ENCODE data around the gene ZNF526. TPM values are rescaled to one million over a fixed set of nuclear protein-coding genes. Genes with fewer than 3 reads are reported as not detected.

ZNF526 gene
- total and polyA plus RNA-seq, 2 donors (not counting 1 experiment from before 2014, with no cell fraction given) = 4.9 to 21.3 TPM

DNA sequence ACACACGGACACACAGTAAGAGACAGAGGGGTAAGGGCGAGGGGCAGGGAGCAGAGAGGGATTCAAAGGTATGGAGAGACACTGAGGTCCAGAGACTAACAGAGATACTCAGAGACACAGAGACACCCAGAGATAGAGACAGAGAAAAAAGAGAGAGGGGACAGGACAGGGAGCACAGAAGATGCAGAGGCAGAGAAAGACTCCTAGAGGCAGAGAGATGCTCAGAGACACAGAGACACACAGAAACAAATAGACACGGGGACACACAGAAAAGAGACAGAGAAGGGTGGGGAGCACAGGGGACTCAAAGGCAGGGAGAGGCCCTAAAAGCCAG is 42.5 kb upstream of the ZNF526 start:
- ChIA-PET POLR2A (interaction anchor here (1.4 kb wide), 1 partner anchor 63 kb away, joined by 4 read pairs; no protein-coding TSS in a partner anchor), CTCF (interaction anchor here (0.7 to 3.2 kb wide), 7 partner anchors 8 to 246 kb away, joined by 3 to 32 read pairs (median 7); partner anchors contain the start of gene POU2F2)
- peaks cover 20% of the 10 kb centered on the region for H3K27me3 Mint-ChIP-seq
- ATAC-seq (ENCODE audit: low read depth) (no peak), DNase-seq (no peak)
- no peak overlapping the region for H3K9ac ChIP-seq (ENCODE audit: low read length)
- no peaks in the 10 kb centered on the region for H3K9me3 ChIP-seq (ENCODE audit: control extremely low read depth in 1 of 3, control insufficient read depth in 2 of 3, insufficient read depth in 1 of 3, low read length in 2 of 3)
- peaks cover 40% of the 10 kb centered on the region for H4K20me1 ChIP-seq (ENCODE audit: control insufficient read depth, insufficient read depth, low read length, poor library complexity, severe bottlenecking)
- intact Hi-C loops (cut with micrococcal nuclease) = loop anchor here (2.0 kb wide), 2 partner anchors 39 to 65 kb away; partner anchors contain the start of genes DEDD2 and GSK3A
- TF ChIP-seq, protein P1, sequence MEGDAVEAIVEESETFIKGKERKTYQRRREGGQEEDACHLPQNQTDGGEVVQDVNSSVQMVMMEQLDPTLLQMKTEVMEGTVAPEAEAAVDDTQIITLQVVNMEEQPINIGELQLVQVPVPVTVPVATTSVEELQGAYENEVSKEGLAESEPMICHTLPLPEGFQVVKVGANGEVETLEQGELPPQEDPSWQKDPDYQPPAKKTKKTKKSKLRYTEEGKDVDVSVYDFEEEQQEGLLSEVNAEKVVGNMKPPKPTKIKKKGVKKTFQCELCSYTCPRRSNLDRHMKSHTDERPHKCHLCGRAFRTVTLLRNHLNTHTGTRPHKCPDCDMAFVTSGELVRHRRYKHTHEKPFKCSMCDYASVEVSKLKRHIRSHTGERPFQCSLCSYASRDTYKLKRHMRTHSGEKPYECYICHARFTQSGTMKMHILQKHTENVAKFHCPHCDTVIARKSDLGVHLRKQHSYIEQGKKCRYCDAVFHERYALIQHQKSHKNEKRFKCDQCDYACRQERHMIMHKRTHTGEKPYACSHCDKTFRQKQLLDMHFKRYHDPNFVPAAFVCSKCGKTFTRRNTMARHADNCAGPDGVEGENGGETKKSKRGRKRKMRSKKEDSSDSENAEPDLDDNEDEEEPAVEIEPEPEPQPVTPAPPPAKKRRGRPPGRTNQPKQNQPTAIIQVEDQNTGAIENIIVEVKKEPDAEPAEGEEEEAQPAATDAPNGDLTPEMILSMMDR (IDR thresholded peaks at IDR 0.05) = no peak
- WGBS (ENCODE audit: insufficient coverage) = 33% methylated on average over 3 of the region's 3 CpGs
- no peaks in the 10 kb centered on the region for H3K36me3 ChIP-seq (replicated peaks in 1 of 2; ENCODE audit: control extremely low read depth in 1 of 2, control insufficient read depth in 1 of 2, extremely low read depth in 1 of 2, insufficient read depth in 2 of 2, low read length in 1 of 2)
- no peaks in the 10 kb centered on the region for H3K9me3 Mint-ChIP-seq (ENCODE audit: insufficient read depth)
- peaks cover 31 to 55% of the 10 kb centered on the region in 2 donors for H3K4me1 ChIP-seq (ENCODE audit: control insufficient read depth in 2 of 2, insufficient read depth in 2 of 2, low read length in 2 of 2)
- peak overlapping the region in 2 of 5 experiments; percentile 22 to 54 for H3K4me3 ChIP-seq (ENCODE audit: control extremely low read depth in 1 of 5, extremely low read depth in 1 of 5, insufficient read depth in 1 of 5, low read depth in 2 of 5, low read length in 4 of 5)
- H3K27me3 ChIP-seq (replicated peaks in 1 of 4; ENCODE audit: control extremely low read depth in 1 of 4, control insufficient read depth in 3 of 4, insufficient read depth in 4 of 4, low read length in 3 of 4) = peaks cover 0 to 49% (median 39%) of the 10 kb centered on the region in 4 experiments
- no peak overlapping the region for H3K4me3 Mint-ChIP-seq
- H3K27ac ChIP-seq (ENCODE audit: low read length in 2 of 2) = no peak overlapping the region
- H3K4me1 Mint-ChIP-seq = peaks cover 20% of the 10 kb centered on the region
- H3K79me2 ChIP-seq (ENCODE audit: control insufficient read depth, insufficient read depth, low read length) = peaks cover 26% of the 10 kb centered on the region
- peak overlapping the region; percentile 98 for H3K4me2 ChIP-seq (replicated peaks; ENCODE audit: low read depth, low read length, poor library complexity, severe bottlenecking)
- no peak overlapping the region for H2AFZ ChIP-seq (ENCODE audit: insufficient read depth, low read depth, low read length, poor library complexity, severe bottlenecking)
- H3K27ac Mint-ChIP-seq = no peak overlapping the region

GRCh38 chr19:42178791-42179674 is 41.1 kb upstream of the ZNF526 start:
- peaks cover 40% of the 10 kb centered on the region for H4K20me1 ChIP-seq (ENCODE audit: control insufficient read depth, insufficient read depth, low read length, poor library complexity, severe bottlenecking)
- ChIA-PET CTCF (interaction anchor here (10.8 kb wide), 1 partner anchor 69 kb away, joined by 150 read pairs; no protein-coding TSS in a partner anchor), POLR2A (no interaction called here)
- DNase-seq = peak; percentile 52
- Mint-ChIP-seq H3K4me3 (no peak overlapping the region), H3K4me1 (peaks cover 29% of the 10 kb centered on the region), H3K27me3 (peaks cover 20% of the 10 kb centered on the region), H3K9me3 (ENCODE audit: insufficient read depth) (no peaks in the 10 kb centered on the region), H3K27ac (no peak overlapping the region)
- H3K9ac ChIP-seq (ENCODE audit: low read length) = no peak overlapping the region
- H3K4me3 ChIP-seq (ENCODE audit: control extremely low read depth in 1 of 5, extremely low read depth in 1 of 5, insufficient read depth in 1 of 5, low read depth in 2 of 5, low read length in 4 of 5) = no peak overlapping the region
- no peak overlapping the region for H2AFZ ChIP-seq (ENCODE audit: insufficient read depth, low read depth, low read length, poor library complexity, severe bottlenecking)
- H3K79me2 ChIP-seq (ENCODE audit: control insufficient read depth, insufficient read depth, low read length) = peaks cover 26% of the 10 kb centered on the region
- no peak overlapping the region for H3K27ac ChIP-seq (ENCODE audit: low read length in 2 of 2)
- 17% methylated on average over 12 of the region's 13 CpGs for WGBS (ENCODE audit: insufficient coverage)
- TF ChIP-seq EZH2 (IDR thresholded peaks at IDR 0.05; ENCODE audit: borderline replicate concordance, insufficient read depth, low read depth, low read length, poor library complexity, severe bottlenecking) = no peak
- TF ChIP-seq, protein P1 (IDR thresholded peaks at IDR 0.05) = peak; percentile 53
- peaks cover 0 to 49% (median 39%) of the 10 kb centered on the region in 4 experiments for H3K27me3 ChIP-seq (replicated peaks in 1 of 4; ENCODE audit: control extremely low read depth in 1 of 4, control insufficient read depth in 3 of 4, insufficient read depth in 4 of 4, low read length in 3 of 4)
- H3K4me1 ChIP-seq (ENCODE audit: control insufficient read depth in 2 of 2, insufficient read depth in 2 of 2, low read length in 2 of 2) = peaks cover 38 to 56% of the 10 kb centered on the region in 2 donors
- intact Hi-C loops (cut with micrococcal nuclease) = no loop called here
- ATAC-seq (ENCODE audit: low read depth) = no peak
- H3K9me3 ChIP-seq (ENCODE audit: control extremely low read depth in 1 of 3, control insufficient read depth in 2 of 3, insufficient read depth in 1 of 3, low read length in 2 of 3) = no peaks in the 10 kb centered on the region
- H3K4me2 ChIP-seq (replicated peaks; ENCODE audit: low read depth, low read length, poor library complexity, severe bottlenecking) = no peak overlapping the region
- H3K36me3 ChIP-seq (replicated peaks in 1 of 2; ENCODE audit: control extremely low read depth in 1 of 2, control insufficient read depth in 1 of 2, extremely low read depth in 1 of 2, insufficient read depth in 2 of 2, low read length in 1 of 2) = no peaks in the 10 kb centered on the region

Measured in B cell (primary cell).